GM23248 (cell line): ENCODE measurements around the gene ZNF184.

ENCODE experiments used
- EZH2 ChIP-seq: fragments of 200-600 bp; sonication (generic); IDR thresholded peaks from 2 replicates; pipeline ENCODE4 v1.6.1; 2018; ENCODE audit warnings: antibody characterized with exemption, mild to moderate bottlenecking; ENCODE audit not compliant: insufficient read depth, poor library complexity, severe bottlenecking
- EZH2phosphoT487 ChIP-seq: fragments of 200-600 bp; sonication (generic); IDR thresholded peaks from 2 replicates; pipeline ENCODE4 v1.6.1; 2018; ENCODE audit warnings: antibody characterized with exemption, moderate library complexity, mild to moderate bottlenecking, low read depth; ENCODE audit not compliant: insufficient read depth

DNA sequence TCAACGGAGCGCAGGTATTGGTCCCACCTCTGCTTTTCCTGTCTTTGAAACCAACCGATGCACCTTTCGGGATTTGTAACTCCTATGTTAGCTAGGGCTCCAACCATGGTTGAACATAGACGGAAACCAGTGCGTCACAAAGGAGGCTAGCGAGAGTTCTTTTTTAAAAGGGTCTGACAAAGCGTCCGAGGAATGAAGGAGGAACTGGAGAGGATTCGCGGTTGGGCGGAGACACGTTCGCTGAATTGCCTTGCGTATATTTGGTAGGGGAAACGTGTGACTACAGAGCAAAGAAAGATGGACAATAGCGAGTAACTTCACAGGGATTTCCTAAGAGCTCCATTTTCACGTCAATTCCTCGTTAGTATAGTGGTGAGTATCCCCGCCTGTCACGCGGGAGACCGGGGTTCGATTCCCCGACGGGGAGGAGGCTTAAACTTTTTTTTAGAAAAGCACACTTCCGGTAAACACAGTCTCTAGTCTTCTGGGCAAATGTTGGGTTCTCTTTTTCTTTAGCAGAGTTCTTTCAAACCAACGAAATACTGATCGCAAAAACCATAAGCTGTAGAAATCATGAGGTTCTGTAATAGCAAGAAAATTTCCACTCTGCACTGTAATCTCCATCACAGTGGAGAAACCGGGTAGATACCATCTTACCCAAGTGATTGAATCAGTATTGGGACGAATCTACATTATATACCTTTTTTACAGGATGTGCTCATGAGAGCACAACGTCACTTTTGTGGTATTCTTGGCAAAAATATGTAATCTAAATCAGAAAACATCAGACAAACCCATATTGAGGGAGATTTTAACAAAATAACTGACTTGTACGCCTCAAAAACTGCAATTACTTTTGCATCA, 6.6 kb upstream of the ZNF184 start:
- TF ChIP-seq EZH2phosphoT487 (no peak), EZH2 (no peak)
